ENCODE results near the gene TRIM2.

DNA sequence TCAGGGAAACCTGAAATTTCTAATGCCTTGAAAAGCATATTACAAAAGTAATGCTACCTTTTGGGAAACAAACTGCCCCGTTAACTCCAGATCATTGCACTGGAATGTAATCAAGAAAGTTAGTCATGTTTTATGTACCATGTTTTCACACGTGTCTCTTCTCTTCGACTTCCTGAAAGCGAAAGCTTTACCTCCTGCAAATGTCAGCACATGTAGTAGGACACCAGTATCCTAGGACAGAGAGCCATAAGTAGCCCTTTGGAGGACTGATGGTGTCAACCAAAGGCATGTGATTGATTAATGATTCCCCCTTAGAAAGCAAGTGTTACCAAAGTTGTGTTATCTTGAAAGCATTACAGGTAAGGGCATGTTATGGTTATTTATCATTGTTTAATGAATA, 131.4 kb downstream of the TRIM2 start:
- no peak for TF ChIP-seq EZH2 (IDR thresholded peaks at IDR 0.05; ENCODE audit: low read length, missing control alignments)
- TF ChIP-seq, protein P1, sequence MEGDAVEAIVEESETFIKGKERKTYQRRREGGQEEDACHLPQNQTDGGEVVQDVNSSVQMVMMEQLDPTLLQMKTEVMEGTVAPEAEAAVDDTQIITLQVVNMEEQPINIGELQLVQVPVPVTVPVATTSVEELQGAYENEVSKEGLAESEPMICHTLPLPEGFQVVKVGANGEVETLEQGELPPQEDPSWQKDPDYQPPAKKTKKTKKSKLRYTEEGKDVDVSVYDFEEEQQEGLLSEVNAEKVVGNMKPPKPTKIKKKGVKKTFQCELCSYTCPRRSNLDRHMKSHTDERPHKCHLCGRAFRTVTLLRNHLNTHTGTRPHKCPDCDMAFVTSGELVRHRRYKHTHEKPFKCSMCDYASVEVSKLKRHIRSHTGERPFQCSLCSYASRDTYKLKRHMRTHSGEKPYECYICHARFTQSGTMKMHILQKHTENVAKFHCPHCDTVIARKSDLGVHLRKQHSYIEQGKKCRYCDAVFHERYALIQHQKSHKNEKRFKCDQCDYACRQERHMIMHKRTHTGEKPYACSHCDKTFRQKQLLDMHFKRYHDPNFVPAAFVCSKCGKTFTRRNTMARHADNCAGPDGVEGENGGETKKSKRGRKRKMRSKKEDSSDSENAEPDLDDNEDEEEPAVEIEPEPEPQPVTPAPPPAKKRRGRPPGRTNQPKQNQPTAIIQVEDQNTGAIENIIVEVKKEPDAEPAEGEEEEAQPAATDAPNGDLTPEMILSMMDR (conservative IDR thresholded peaks at IDR 0.05 in 1 of 2, IDR thresholded peaks at IDR 0.05 in 1 of 2; ENCODE audit: low read depth in 1 of 2, low read length in 2 of 2): no peak
